Astrocyte (in vitro differentiated cells and primary cell): ENCODE data around the gene NTSR1. TPM values are rescaled to one million over a fixed set of nuclear protein-coding genes. Genes with fewer than 3 reads are reported as not detected.

Experiments
- DNase-seq: peaks from one replicate; pipeline ENCODE4 v3.0.0-alpha.2; 2010; ENCODE audit warnings: low read depth
- FAIRE-seq: peaks from 2 replicates; lab custom pipeline; 2011; peaks lifted over from hg19 to GRCh38; lab: Jason Lieb, UNC
- H2AFZ ChIP-seq: 2 replicates; pipeline ENCODE4 v1.6.0; 2012; ENCODE audit warnings: low read depth, low read length, inconsistent platforms
- H3K27ac ChIP-seq: 2 replicates; pipeline ENCODE4 v1.5.1; 2011; ENCODE audit warnings: low read depth, low read length, inconsistent platforms
- H3K27me3 ChIP-seq: 2 replicates; pipeline ENCODE4 v1.6.0; 2011; ENCODE audit warnings: low read length, inconsistent platforms; ENCODE audit not compliant: insufficient read depth
- H3K36me3 ChIP-seq: 2 replicates; pipeline ENCODE4 v1.5.1; 2011; ENCODE audit warnings: low read length, inconsistent platforms; ENCODE audit not compliant: insufficient read depth
- H3K4me1 ChIP-seq: 2 replicates; pipeline ENCODE4 v1.5.1; 2011; ENCODE audit warnings: low read length, inconsistent platforms; ENCODE audit not compliant: insufficient read depth
- H3K4me2 ChIP-seq: 2 replicates; pipeline ENCODE4 v1.6.0; 2012; ENCODE audit warnings: low read length, inconsistent platforms
- H3K4me3 ChIP-seq: 2 replicates; pipeline ENCODE4 v1.5.1; 2011; ENCODE audit warnings: low read depth, mild to moderate bottlenecking, low read length, inconsistent platforms; ENCODE audit not compliant: insufficient read depth
- H3K79me2 ChIP-seq: 2 replicates; pipeline ENCODE4 v1.6.0; 2012; ENCODE audit warnings: mild to moderate bottlenecking, low read length, inconsistent platforms; ENCODE audit not compliant: insufficient read depth
- H3K9ac ChIP-seq: 2 replicates; pipeline ENCODE4 v1.6.0; 2012; ENCODE audit warnings: mild to moderate bottlenecking, low read length, inconsistent platforms
- H3K9me3 ChIP-seq: 2 replicates; pipeline ENCODE4 v1.5.1; 2012; ENCODE audit warnings: low read depth, mild to moderate bottlenecking, low read length, inconsistent platforms; ENCODE audit not compliant: insufficient read depth
- H4K20me1 ChIP-seq: 2 replicates; pipeline ENCODE4 v1.6.0; 2012; ENCODE audit warnings: low read length, inconsistent platforms; ENCODE audit not compliant: insufficient read depth
- H3K27ac Mint-ChIP-seq: one replicate; pipeline ENCODE4 v1.8.0; 2021; ENCODE audit warnings: mild to moderate bottlenecking, mixed read lengths; ENCODE audit not compliant: unreplicated experiment
- H3K27me3 Mint-ChIP-seq: one replicate; pipeline ENCODE4 v1.8.0; 2021; ENCODE audit warnings: low read depth, mixed read lengths; ENCODE audit not compliant: unreplicated experiment
- H3K36me3 Mint-ChIP-seq: one replicate; pipeline ENCODE4 v1.8.0; 2021; ENCODE audit warnings: low read depth, mixed read lengths; ENCODE audit not compliant: unreplicated experiment
- H3K4me1 Mint-ChIP-seq: one replicate; pipeline ENCODE4 v1.8.0; 2021; ENCODE audit warnings: low read depth, mixed read lengths; ENCODE audit not compliant: unreplicated experiment
- H3K4me3 Mint-ChIP-seq: one replicate; pipeline ENCODE4 v1.8.0; 2021; ENCODE audit warnings: mild to moderate bottlenecking, moderate library complexity, mixed read lengths; ENCODE audit not compliant: unreplicated experiment
- H3K9me3 Mint-ChIP-seq: one replicate; pipeline ENCODE4 v1.8.0; 2021; ENCODE audit warnings: mild to moderate bottlenecking, mixed read lengths; ENCODE audit not compliant: unreplicated experiment
- EZH2 ChIP-seq: IDR thresholded peaks from 2 replicates; pipeline ENCODE4 v1.6.1; 2012; ENCODE audit warnings: mild to moderate bottlenecking, low read length, inconsistent platforms; ENCODE audit not compliant: insufficient read depth
- total RNA-seq: library from RNA; stranded (reverse); gene quantifications from 2 replicates; pipeline ENCODE4 v1.2.1, GENCODE V29; 2021
- TF ChIP-seq, protein P1 (sequence below): IDR thresholded peaks from 2 replicates; pipeline ENCODE4 v1.5.1; 2011; ENCODE audit warnings: low read depth, mild to moderate bottlenecking, inconsistent platforms, low read length, moderate library complexity; ENCODE audit not compliant: insufficient read depth

Gene NTSR1
- total RNA-seq, 1 donor from 2014 or later: 0.16 TPM

GRCh38 chr20:62802026-62802712 is 93.5 kb downstream of the NTSR1 start:
- no peak for FAIRE-seq

DNA sequence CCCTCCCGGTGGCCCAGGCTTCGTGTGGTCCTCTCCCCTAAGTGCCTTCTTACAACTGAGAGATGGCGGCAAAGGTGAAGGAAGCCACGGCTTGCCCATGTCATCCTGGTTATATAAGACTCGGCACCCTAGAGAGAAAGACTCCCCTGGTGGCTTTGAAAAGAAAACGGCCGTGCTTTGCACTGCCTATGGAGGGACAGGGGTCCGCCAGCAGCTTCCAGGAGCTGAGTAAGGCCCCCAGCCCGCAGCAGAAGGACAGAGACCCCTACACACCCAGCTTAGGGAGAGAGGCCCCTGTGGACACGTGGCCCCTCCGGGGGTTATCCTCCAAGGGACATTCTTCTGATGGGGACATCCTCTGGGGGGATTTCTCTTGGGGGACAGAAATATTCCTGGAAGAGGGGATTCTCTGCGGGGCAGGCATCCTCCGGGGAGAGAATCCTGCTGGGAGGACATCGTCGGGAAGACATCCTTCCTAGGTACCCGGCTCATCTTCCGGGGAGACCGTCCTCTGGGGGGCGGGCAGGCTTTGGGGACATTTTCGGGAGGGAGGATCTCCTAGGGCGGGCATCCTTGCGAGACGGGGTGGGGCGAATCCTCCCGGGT is 95.5 kb downstream of the NTSR1 start:
- H2AFZ ChIP-seq: peak overlapping the region; percentile 47
- H4K20me1 ChIP-seq: peaks cover 47% of the 10 kb centered on the region
- peaks cover 29% of the 10 kb centered on the region for H3K79me2 ChIP-seq
- H3K4me3 ChIP-seq: peak overlapping the region; percentile 48
- TF ChIP-seq EZH2: no peak
- TF ChIP-seq, protein P1, sequence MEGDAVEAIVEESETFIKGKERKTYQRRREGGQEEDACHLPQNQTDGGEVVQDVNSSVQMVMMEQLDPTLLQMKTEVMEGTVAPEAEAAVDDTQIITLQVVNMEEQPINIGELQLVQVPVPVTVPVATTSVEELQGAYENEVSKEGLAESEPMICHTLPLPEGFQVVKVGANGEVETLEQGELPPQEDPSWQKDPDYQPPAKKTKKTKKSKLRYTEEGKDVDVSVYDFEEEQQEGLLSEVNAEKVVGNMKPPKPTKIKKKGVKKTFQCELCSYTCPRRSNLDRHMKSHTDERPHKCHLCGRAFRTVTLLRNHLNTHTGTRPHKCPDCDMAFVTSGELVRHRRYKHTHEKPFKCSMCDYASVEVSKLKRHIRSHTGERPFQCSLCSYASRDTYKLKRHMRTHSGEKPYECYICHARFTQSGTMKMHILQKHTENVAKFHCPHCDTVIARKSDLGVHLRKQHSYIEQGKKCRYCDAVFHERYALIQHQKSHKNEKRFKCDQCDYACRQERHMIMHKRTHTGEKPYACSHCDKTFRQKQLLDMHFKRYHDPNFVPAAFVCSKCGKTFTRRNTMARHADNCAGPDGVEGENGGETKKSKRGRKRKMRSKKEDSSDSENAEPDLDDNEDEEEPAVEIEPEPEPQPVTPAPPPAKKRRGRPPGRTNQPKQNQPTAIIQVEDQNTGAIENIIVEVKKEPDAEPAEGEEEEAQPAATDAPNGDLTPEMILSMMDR: no peak
- no peaks in the 10 kb centered on the region for H3K27me3 Mint-ChIP-seq
- H3K4me1 ChIP-seq: peaks cover 13% of the 10 kb centered on the region
- peak overlapping the region; percentile 96 for H3K4me2 ChIP-seq
- H3K9ac ChIP-seq: peak overlapping the region; percentile 60
- H3K27ac ChIP-seq: no peak overlapping the region
- H3K9me3 ChIP-seq: no peaks in the 10 kb centered on the region
- peaks cover 16% of the 10 kb centered on the region for H3K36me3 Mint-ChIP-seq
- no peaks in the 10 kb centered on the region for H3K9me3 Mint-ChIP-seq
- no peaks in the 10 kb centered on the region for H3K27me3 ChIP-seq
- H3K27ac Mint-ChIP-seq: peak overlapping the region; percentile 69
- peaks cover 8% of the 10 kb centered on the region for H3K36me3 ChIP-seq
- no peak for DNase-seq
- H3K4me3 Mint-ChIP-seq: peak overlapping the region; percentile 88
- H3K4me1 Mint-ChIP-seq: peaks cover 10% of the 10 kb centered on the region
- no peak for FAIRE-seq

More at GRCh38 chr20:62802026-62802712, 93.5 kb downstream of the NTSR1 start:
- H3K79me2 ChIP-seq: peaks cover 28% of the 10 kb centered on the region
- no peak overlapping the region for H3K4me2 ChIP-seq
- H3K27me3 ChIP-seq: no peaks in the 10 kb centered on the region
- H3K36me3 ChIP-seq: peaks cover 7% of the 10 kb centered on the region
- peaks cover 19% of the 10 kb centered on the region for H3K4me1 ChIP-seq
- H3K4me3 Mint-ChIP-seq: no peak overlapping the region
- H2AFZ ChIP-seq: no peak overlapping the region
- H3K9me3 ChIP-seq: no peaks in the 10 kb centered on the region
- peaks cover 14% of the 10 kb centered on the region for H3K4me1 Mint-ChIP-seq
- H3K9ac ChIP-seq: no peak overlapping the region
- H3K36me3 Mint-ChIP-seq: peaks cover 23% of the 10 kb centered on the region
- no peak for DNase-seq
- H3K27ac Mint-ChIP-seq: no peak overlapping the region
- H3K27ac ChIP-seq: no peak overlapping the region
- no peaks in the 10 kb centered on the region for H3K27me3 Mint-ChIP-seq
- H3K9me3 Mint-ChIP-seq: no peaks in the 10 kb centered on the region
- no peak overlapping the region for H3K4me3 ChIP-seq
- peaks cover 50% of the 10 kb centered on the region for H4K20me1 ChIP-seq
- no peak for TF ChIP-seq EZH2
- TF ChIP-seq, protein P1: no peak
